Natural killer cell treated with Interleukin-12 subunit alpha and Interleukin-12 subunit beta and Interleukin-15 and Interleukin-18, amount 100 ng/mL, for 72 hours (primary cell): ENCODE measurements around the gene LAMA4. TPM values are rescaled to one million over a fixed set of nuclear protein-coding genes. Genes with fewer than 3 reads are reported as not detected.

Experiments used
- ATAC-seq, 2 donors: fragments of 150-1000 bp; cut with Tn5 transposase in 1 of 2; sonication (Bioruptor Pico), chemical (Tn5 transposase) in 1 of 2; 2 replicates each; pipeline ENCODE4 v1.10.0; 2021
- DNase-seq: peaks from one replicate; pipeline ENCODE4 v3.0.0; 2022; ENCODE audit warnings: low spot score
- H3K27ac Mint-ChIP-seq, 2 donors: 1 replicate in 1 of 2; 2 replicates in 1 of 2; pipeline ENCODE4 v1.8.0; 2022; ENCODE audit warnings: mixed read lengths in 2 of 2, mild to moderate bottlenecking in 1 of 2, moderate library complexity in 1 of 2
- H3K27me3 Mint-ChIP-seq, 2 donors: 1 replicate in 1 of 2; 2 replicates in 1 of 2; pipeline ENCODE4 v1.8.0; 2022; ENCODE audit warnings: mixed read lengths in 2 of 2
- H3K36me3 Mint-ChIP-seq: one replicate; pipeline ENCODE4 v1.8.0; 2022; ENCODE audit warnings: mixed read lengths
- H3K4me1 Mint-ChIP-seq, 2 donors: 1 replicate in 1 of 2; 2 replicates in 1 of 2; pipeline ENCODE4 v1.8.0; 2022; ENCODE audit warnings: low read depth in 2 of 2, mixed read lengths in 2 of 2, mild to moderate bottlenecking in 1 of 2
- H3K4me3 Mint-ChIP-seq: one replicate; pipeline ENCODE4 v1.8.0; 2022; ENCODE audit warnings: mixed read lengths
- H3K9me3 Mint-ChIP-seq: 2 replicates; pipeline ENCODE4 v1.8.0; 2022; ENCODE audit warnings: mixed read lengths
- total RNA-seq, 2 donors: library from RNA; stranded (reverse); gene quantifications; one replicate each; pipeline ENCODE4 v1.2.3, GENCODE V29; 2022

LAMA4 gene
- total RNA-seq, 2 donors from 2014 or later: not detected

- DNase-seq (no peak), ATAC-seq (no peak)
- H3K4me1 Mint-ChIP-seq: peaks cover 9 to 11% of the 10 kb centered on the region in 2 donors
- no peaks in the 10 kb centered on the region for H3K9me3 Mint-ChIP-seq
- no peak overlapping the region for H3K27ac Mint-ChIP-seq
- peaks cover 23 to 30% of the 10 kb centered on the region in 2 donors for H3K27me3 Mint-ChIP-seq
- no peak overlapping the region for H3K4me3 Mint-ChIP-seq
- H3K36me3 Mint-ChIP-seq: no peaks in the 10 kb centered on the region
Observed at GRCh38 chr6:112266331-112266730, 12.0 kb upstream of the LAMA4 start.

GRCh38 chr6:112259337-112259675 is 4.9 kb upstream of the LAMA4 start:
- H3K9me3 Mint-ChIP-seq: no peaks in the 10 kb centered on the region
- no peak overlapping the region for H3K4me3 Mint-ChIP-seq
- peaks cover 4 to 5% of the 10 kb centered on the region in 2 donors for H3K4me1 Mint-ChIP-seq
- no peak for DNase-seq
- no peak overlapping the region for H3K27ac Mint-ChIP-seq
- no peak for ATAC-seq
- peaks cover 24 to 42% of the 10 kb centered on the region in 2 donors for H3K27me3 Mint-ChIP-seq
- no peaks in the 10 kb centered on the region for H3K36me3 Mint-ChIP-seq

GRCh38 chr6:112258642-112259336 is 4.4 kb upstream of the LAMA4 start:
- H3K4me1 Mint-ChIP-seq: peaks cover 8 to 10% of the 10 kb centered on the region in 2 donors
- no peak for ATAC-seq
- no peak overlapping the region for H3K27ac Mint-ChIP-seq
- peaks cover 25 to 42% of the 10 kb centered on the region in 2 donors for H3K27me3 Mint-ChIP-seq
- no peaks in the 10 kb centered on the region for H3K36me3 Mint-ChIP-seq
- DNase-seq: no peak
- H3K4me3 Mint-ChIP-seq: no peak overlapping the region
- H3K9me3 Mint-ChIP-seq: no peaks in the 10 kb centered on the region

GRCh38 chr6:112257178-112257855 is 3.0 kb upstream of the LAMA4 start:
- H3K27me3 Mint-ChIP-seq: peaks cover 30 to 46% of the 10 kb centered on the region in 2 donors
- peaks cover 12 to 16% of the 10 kb centered on the region in 2 donors for H3K4me1 Mint-ChIP-seq
- no peak overlapping the region for H3K4me3 Mint-ChIP-seq
- H3K36me3 Mint-ChIP-seq: no peaks in the 10 kb centered on the region
- no peaks in the 10 kb centered on the region for H3K9me3 Mint-ChIP-seq
- H3K27ac Mint-ChIP-seq: no peak overlapping the region
- DNase-seq: no peak
- no peak for ATAC-seq

- H3K4me1 Mint-ChIP-seq: peaks cover 12 to 16% of the 10 kb centered on the region in 2 donors
- DNase-seq: no peak
- no peaks in the 10 kb centered on the region for H3K36me3 Mint-ChIP-seq
- H3K4me3 Mint-ChIP-seq: peak overlapping the region; percentile 70
- no peak for ATAC-seq
- H3K27ac Mint-ChIP-seq: no peak overlapping the region
- peaks cover 41 to 64% of the 10 kb centered on the region in 2 donors for H3K27me3 Mint-ChIP-seq
- H3K9me3 Mint-ChIP-seq: no peaks in the 10 kb centered on the region
Observed at GRCh38 chr6:112254921-112255320, 554 bp upstream of the LAMA4 start.

- no peaks in the 10 kb centered on the region for H3K9me3 Mint-ChIP-seq
- peak overlapping the region; percentile 70 for H3K4me3 Mint-ChIP-seq
- H3K36me3 Mint-ChIP-seq: no peaks in the 10 kb centered on the region
- peaks cover 46 to 56% of the 10 kb centered on the region in 2 donors for H3K27me3 Mint-ChIP-seq
- no peak for DNase-seq
- peak; percentile 20 to 42 for ATAC-seq
- H3K27ac Mint-ChIP-seq: no peak overlapping the region
- H3K4me1 Mint-ChIP-seq: peaks cover 12 to 16% of the 10 kb centered on the region in 2 donors
Observed at GRCh38 chr6:112253498-112253840, 898 bp downstream of the LAMA4 start.

- peaks cover 12 to 16% of the 10 kb centered on the region in 2 donors for H3K4me1 Mint-ChIP-seq
- ATAC-seq (no peak), DNase-seq (no peak)
- H3K36me3 Mint-ChIP-seq: no peaks in the 10 kb centered on the region
- H3K9me3 Mint-ChIP-seq: no peaks in the 10 kb centered on the region
- H3K4me3 Mint-ChIP-seq: peak overlapping the region; percentile 70
- H3K27ac Mint-ChIP-seq: no peak overlapping the region
- peaks cover 47 to 59% of the 10 kb centered on the region in 2 donors for H3K27me3 Mint-ChIP-seq
Observed at GRCh38 chr6:112252571-112253497, 1.5 kb downstream of the LAMA4 start.

GRCh38 chr6:112251171-112251875 is 3.0 kb downstream of the LAMA4 start:
- ATAC-seq: no peak
- H3K9me3 Mint-ChIP-seq: no peaks in the 10 kb centered on the region
- DNase-seq: no peak
- peaks cover 12 to 16% of the 10 kb centered on the region in 2 donors for H3K4me1 Mint-ChIP-seq
- H3K27ac Mint-ChIP-seq: no peak overlapping the region
- no peak overlapping the region for H3K4me3 Mint-ChIP-seq
- H3K27me3 Mint-ChIP-seq: peaks cover 46 to 63% of the 10 kb centered on the region in 2 donors
- no peaks in the 10 kb centered on the region for H3K36me3 Mint-ChIP-seq

DNA sequence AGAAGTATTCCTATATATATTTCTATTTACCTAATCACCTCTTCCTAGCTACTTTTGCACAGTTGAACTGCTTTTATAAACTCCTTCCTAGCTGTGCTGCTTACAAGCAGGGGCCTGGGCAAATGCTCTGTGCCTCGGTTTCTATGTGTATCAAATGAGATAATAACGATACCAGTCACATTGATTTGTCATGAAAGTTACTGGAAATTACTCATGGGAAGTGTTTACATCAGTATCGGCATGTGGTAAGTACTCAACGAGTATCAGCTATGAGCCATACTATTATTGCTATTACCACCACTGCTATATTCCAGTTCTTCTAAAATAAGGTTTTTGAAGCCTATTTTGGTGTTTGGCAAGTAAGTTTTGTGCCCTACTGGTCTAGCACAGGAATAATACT is 4.9 kb downstream of the LAMA4 start:
- Mint-ChIP-seq H3K36me3 (no peaks in the 10 kb centered on the region), H3K4me1 (peaks cover 10 to 13% of the 10 kb centered on the region in 2 donors), H3K27ac (no peak overlapping the region), H3K4me3 (no peak overlapping the region), H3K27me3 (peaks cover 46 to 61% of the 10 kb centered on the region in 2 donors), H3K9me3 (no peaks in the 10 kb centered on the region)
- DNase-seq: no peak
- ATAC-seq: peak in 1 of 2 donors; percentile 43

- Mint-ChIP-seq H3K4me1 (peaks cover 0 to 2% of the 10 kb centered on the region in 2 donors), H3K27me3 (peaks cover 43 to 57% of the 10 kb centered on the region in 2 donors), H3K36me3 (no peaks in the 10 kb centered on the region), H3K4me3 (no peak overlapping the region), H3K9me3 (no peaks in the 10 kb centered on the region), H3K27ac (no peak overlapping the region)
- ATAC-seq (no peak), DNase-seq (no peak)
Observed at GRCh38 chr6:112247275-112247674, 7.1 kb downstream of the LAMA4 start.

GRCh38 chr6:112245511-112246203 is 8.7 kb downstream of the LAMA4 start:
- no peaks in the 10 kb centered on the region for H3K9me3 Mint-ChIP-seq
- no peaks in the 10 kb centered on the region for H3K36me3 Mint-ChIP-seq
- ATAC-seq (no peak), DNase-seq (no peak)
- H3K4me1 Mint-ChIP-seq: peaks cover 0 to 5% of the 10 kb centered on the region in 2 donors
- no peak overlapping the region for H3K27ac Mint-ChIP-seq
- no peak overlapping the region for H3K4me3 Mint-ChIP-seq
- peaks cover 41 to 51% of the 10 kb centered on the region in 2 donors for H3K27me3 Mint-ChIP-seq

DNA sequence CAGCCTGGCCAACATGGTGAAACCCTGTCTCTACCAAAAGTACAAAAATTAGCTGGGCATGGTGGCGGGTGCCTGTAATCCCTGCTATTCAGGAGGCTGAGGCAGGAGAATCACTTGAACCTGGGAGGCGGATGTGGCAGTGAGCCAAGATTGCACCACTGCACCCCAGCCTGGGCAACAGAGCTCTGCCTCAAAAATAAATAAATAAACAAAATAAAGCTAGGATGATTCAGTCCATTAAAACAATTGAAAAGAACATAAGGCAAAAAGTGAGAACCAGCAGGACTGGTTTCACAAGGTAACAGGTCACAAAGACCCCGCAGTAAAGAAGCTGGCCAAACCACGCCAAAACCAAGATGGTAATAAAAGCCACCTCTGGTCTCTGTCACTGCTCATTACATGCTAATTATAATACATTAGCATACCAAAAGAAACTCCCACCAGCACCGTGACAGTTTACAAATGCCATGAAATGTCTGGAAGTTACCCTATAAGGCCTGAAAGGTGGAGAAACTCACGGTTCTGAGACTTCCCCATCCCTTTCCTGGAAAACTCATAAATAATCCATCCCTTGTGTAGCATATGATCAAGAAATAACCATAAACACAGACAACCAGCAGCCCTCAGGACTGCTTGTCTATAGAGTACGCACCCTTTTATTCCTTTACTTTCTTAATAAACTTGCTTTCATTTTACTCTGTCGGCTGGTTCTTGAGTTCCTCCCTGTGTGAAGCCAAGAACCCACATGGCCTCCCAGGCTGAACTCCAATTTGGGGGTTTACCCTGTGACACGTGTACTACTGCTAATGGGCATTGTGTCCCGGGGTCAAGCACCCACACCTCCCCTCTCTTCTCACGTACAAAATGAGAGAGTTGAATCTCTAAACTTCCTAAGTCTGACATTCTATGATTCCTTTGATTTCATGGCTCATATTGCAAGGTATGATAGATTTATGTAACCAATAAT is 10.2 kb downstream of the LAMA4 start:
- Mint-ChIP-seq H3K4me3 (no peak overlapping the region), H3K9me3 (no peaks in the 10 kb centered on the region), H3K4me1 (peaks cover 0 to 5% of the 10 kb centered on the region in 2 donors), H3K27ac (no peak overlapping the region), H3K27me3 (peaks cover 32 to 45% of the 10 kb centered on the region in 2 donors), H3K36me3 (no peaks in the 10 kb centered on the region)
- DNase-seq (no peak), ATAC-seq (no peak)
